NCI-H748 treated with DMSO at 0.1 percent for 48 hours (cell line): ENCODE measurements around the gene SLC17A9.
"Not testable (repeated sequence)": the region's sequence is repeated elsewhere in the genome, so short reads cannot be mapped to it uniquely, and the experiment has no call there.

Source experiments
- DNase-seq: peaks from one replicate; lab custom pipeline; 2025; lab: John Stamatoyannopoulos, UW

SLC17A9 gene

DNA sequence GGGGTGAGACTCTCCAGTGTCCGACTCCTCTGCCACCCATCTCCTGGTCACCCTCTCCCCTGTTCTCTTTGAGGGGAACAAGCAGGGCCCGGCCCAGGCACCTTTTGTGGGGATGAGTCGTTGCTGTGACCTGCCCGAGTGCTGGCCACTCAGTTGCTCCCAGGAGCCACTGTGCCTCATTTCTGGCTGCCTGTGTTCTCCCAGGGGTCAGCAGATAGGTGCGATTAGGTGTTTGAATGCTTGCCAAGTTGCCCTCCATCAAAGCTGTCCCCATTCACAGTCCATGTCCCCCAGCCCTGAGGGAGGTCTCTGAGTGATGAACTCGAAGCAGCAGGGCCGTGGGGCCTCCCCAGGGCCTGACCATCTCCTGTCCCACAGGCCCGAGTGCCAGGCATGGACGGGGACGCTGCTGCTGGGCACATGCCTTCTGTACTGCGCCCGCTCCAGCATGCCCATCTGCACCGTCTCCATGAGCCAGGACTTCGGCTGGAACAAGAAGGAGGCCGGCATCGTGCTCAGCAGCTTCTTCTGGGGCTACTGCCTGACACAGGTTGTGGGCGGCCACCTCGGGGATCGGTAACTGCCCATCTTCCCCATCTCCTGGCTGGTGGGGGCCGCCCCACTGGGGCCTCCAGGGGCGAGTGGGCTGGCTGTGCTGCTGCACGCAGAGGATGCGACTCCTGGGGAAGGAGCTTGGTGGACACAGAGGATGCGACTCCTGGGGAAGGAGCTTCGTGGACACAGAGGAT is 4.1 kb downstream of the SLC17A9 start:
- no peak for DNase-seq

- DNase-seq: no peak
These were observed 4.9 kb downstream of the SLC17A9 start for GRCh38 chr20:62957136-62958117.

DNA sequence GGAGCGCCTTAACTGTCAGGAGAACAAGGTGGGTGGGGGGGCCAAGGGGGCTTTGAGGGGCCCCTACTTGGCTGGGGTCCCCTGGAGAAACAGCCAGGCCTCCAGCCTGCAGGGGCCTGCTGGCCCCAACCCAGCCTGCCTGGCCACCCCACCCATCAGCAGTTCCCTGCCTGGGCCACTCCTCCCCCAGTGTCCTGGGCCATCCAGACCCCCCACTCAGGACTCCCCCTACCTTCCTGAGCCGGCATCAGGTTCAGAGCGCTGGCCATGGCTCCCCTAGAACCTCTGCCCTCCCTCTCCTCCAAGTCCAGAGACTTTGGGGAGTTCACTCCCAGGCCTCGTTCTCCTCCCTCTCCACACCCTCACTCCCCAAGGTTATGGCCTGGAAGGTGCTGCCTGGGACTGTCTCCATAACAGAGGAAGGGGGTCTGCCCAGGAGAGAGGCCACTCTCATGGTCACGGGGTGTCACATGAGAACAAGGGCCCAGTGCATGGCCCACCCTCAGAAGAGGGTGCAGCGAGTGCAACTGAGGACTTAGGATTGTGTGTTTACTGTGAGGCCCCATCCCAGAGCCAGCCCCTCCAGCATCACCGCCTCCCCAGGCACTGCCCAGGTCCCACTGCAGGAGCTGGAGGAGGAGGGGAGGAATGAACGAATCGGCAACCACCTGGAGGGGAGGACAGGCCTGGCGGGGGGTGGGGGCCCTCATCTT is 6.0 kb downstream of the SLC17A9 start:
- no peak for DNase-seq

DNA sequence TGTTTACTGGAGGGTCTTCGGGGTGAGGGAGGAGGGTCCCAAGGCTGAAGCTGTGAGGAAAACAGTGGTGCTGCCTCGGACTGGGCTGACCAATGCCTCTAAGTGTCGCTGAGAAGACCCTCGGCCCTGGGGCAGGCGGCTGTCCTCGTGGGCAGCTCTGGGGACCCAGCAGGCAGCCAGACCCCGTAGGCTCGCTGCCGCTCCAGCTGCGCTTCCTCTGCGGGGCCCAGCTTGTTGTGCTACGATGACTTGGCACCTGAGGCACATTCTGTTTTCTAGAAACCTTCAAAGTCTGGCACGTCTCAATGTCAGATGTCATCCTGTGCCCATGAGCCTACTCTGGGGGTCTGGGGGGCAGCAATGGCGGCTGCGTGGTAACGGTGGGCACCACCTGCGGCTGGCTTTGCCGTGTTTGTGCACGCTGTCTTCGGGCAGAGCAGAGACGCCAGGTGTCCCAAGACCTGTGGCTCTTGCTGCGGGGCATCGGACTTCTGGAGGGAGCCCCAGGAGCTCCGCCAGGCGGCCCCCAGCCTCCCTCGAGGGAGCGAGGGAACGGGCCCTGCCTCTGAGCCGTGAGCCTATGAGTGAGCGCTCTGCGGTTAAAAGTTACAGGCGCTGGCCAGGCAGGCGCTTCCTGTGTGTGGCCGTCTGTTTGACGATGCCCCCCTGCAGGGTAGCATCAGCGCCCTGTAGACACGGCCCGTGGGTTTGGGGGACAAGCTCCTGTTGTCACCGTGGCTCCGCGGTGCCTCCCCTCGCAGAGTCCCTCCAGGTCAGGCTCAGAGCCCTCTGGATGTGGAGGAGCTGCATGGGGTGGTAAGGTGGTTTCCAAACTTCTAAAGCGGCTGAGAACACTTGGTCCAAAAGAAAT is 6.8 kb downstream of the SLC17A9 start:
- no peak for DNase-seq

DNA sequence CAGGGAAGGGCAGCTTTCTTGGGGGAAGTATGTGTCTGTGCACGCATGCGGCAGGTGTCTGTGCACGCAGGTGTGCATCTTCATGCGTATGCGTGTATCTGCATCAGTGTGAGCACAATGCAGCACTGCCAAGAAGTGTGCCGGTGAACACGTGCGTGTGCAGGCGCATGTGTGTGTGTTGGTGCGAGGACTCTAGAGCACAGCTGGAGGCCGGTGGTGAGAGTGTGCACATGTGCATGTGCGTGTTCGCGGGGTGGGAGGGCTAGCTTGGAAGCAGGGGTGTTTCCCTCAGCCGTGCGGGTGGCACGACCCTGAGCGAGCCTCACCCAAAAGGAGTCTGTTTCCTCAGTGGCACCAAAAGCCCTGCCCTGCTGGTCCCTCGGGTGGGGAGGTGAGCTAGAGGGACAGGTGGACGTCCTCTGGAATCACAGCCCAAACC is 7.5 kb downstream of the SLC17A9 start:
- no peak for DNase-seq

DNA sequence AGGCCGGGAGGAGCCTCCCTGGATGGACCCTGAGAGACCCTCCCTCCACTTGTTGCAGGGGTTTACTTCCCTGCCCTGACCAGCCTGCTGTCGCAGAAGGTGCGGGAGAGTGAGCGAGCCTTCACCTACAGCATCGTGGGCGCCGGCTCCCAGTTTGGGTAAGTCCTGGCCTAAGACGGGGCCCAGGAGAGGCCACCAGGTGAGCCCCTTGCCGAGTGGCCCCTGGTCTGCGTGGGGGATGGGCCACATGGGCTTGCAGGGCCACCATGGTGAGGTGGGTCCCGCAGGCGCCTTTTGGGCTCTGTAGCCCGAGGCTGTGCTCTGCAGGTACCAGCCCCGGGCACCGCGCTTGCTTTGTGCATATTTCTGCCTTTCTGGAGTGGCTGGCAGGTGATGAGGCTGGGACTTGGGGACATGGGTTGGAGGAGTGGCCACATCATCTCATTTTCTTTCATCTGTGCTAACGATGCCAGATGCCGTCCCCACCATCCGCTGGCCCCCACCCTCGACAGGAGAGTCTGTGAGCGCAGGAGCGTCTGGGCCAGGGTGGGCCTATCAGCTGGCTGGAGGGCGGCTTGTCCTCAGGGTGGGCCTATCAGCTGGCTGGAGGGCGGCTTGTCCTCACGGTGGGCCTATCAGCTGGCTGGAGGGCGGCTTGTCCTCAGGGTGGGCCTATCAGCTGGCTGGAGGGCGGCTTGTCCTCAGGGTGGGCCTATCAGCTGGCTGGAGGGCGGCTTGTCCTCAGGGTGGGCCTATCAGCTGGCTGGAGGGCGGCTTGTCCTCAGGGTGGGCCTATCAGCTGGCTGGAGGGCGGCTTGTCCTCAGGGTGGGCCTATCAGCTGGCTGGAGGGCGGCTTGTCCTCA is 8.2 kb downstream of the SLC17A9 start:
- not testable (repeated sequence) for DNase-seq

GRCh38 chr20:62961310-62961783 is 8.8 kb downstream of the SLC17A9 start:
- no peak for DNase-seq

DNA sequence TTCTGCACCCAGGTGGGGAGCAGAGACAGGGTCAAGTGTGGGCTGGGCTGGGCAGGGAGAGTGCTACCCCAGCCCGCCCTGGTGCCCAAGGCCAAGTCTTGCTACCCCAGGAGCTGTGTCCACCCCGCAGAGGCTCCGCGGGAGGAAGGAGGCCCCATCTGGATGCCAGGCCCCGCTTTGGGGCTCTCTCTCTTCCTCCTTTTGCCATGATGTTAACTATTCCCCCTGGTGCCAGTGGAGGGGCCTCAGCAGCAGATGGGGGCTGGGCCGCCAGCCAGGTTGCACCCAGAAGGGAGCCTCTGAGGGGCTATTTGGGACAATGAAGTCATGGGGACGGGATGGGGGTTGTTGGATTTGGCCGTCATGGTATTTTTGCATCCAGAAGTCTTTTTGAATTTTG is 9.3 kb downstream of the SLC17A9 start:
- no peak for DNase-seq

DNA sequence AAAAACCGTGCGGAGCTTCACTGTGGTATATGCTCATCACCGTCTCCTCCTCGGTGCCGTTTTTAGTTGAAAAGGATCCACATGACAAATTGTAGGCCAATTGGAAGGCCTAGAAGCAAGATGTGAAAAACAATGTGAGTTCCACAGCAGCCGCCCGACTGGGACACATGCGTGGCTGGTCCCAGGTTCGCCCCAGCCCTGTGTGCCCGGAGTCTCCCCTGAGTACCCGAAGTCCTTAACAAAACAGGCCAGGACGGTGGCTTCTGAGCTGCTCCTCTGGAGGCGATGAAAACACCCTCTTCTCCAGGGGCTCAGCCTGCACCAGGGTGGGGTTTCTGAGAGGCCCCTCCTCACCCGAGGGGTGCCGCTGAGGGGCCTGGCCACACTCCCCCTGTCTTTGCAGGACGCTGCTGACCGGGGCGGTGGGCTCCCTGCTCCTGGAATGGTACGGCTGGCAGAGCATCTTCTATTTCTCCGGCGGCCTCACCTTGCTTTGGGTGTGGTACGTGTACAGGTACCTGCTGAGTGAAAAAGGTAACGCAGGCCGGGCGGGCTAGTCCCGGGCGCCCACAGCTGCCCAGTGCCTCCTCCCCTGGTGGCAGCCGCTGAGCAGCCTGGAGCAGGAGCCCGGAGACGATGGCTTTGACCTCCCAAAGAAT is 9.8 kb downstream of the SLC17A9 start:
- DNase-seq: no peak

DNA sequence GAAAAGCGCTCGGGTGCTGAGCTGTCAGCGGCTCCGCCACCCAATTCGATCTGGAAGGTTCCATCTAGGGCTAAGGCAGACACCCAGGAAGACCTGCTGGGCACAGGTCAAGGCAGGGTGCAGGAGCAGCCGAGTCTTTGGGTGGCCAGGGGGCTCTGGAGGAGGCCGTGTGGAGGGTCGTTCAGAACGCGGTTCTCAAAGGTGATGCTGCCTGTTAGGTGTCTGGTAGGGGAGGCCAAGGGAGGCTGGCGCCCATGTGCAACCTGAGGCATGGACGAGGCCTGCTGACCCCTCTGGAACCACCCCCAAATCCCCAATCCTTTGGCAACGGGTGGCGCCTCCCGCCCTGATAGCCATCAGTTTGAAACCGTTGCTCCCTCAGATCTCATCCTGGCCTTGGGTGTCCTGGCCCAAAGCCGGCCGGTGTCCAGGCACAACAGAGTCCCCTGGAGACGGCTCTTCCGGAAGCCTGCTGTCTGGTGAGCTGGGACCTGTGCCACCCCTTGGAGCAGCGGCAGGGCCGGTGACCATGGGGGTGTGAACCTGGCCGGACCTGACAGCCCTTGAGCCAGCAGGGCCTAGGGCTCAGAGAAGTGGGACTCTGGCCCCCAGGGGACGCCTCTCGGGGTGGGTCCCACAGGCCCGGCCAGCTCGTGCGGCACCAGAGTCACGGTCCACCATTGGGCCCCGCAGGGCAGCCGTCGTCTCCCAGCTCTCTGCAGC is 10.5 kb downstream of the SLC17A9 start:
- DNase-seq: no peak

DNA sequence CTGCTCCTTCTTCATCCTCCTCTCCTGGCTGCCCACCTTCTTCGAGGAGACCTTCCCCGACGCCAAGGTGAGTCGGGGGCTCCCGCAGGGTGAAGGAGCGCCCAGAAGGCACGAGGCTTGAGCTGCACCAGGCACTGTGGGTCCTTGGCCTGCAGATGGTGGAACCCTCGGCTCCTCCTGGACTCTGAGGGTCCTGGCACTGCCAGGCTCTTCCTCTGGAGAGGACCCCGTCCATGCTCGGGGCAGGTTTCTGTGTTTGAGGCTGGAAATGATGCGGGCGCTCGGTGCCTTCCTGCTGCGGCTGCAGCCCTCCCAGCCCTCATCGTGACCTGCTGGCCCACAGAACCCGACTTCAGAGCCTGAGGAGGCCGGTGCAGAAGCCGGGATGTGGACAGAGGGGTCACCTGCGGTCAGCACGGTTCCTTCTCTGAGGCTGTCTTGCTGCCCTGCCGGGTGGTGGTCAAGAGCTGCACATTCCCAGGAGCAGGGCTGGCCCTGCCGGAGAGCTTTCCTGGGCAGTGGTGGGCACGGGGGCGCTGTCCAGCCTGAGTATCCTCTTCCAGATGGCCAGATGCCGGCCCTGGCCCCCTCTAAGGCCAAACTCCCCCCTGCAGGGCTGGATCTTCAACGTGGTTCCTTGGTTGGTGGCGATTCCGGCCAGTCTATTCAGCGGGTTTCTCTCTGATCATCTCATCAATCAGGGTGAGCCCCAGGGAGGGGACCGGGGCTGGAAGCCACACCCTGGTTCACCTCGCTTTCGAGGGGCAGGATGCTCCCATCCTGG is 11.3 kb downstream of the SLC17A9 start:
- DNase-seq: no peak

- no peak for DNase-seq
These were observed 12.2 kb downstream of the SLC17A9 start for GRCh38 chr20:62964700-62965099.

- no peak for DNase-seq
These were observed 12.9 kb downstream of the SLC17A9 start for GRCh38 chr20:62965363-62965771.

DNA sequence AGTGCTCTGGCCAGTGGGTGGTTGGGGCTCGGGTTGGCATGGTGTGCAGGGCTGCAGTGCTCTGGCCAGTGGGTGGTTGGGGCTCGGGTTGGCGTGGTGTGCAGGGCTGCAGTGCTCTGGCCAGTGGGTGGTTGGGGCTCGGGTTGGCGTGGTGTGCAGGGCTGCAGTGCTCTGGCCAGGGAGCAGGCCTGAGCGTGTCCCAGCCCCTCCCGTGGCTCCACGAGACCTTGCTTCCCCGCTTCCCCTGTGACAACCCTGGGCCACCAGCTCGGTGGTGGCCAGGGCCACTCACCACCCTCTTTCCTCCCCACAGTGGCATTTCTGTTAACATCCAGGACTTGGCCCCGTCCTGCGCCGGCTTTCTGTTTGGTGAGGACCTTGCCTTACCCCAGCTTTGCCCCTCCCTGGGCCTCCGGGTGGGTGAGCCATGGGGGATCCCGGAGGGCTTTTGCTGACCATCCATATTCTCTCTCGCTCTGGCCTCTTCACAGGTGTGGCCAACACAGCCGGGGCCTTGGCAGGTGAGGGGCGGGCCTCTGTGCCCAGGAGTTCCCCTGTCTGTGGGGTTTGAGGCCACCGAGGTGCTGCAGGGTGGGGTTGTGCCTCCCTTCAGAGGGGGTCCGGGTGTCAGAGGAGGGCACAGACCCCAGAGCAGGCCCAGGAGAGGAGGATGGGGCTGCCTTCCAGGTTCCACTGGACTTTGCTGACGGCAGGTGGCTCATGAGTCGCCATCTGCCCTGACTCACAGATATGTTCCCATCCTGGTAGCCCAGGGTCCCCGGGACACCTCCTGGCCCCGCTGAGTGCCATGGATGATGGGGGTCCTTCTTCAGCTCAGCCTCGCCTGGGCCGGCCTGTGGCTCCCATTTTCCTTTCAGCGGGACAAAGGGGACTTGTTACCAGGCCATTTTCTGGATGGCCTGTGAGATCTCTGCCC is 14.0 kb downstream of the SLC17A9 start:
- DNase-seq: no peak

DNA sequence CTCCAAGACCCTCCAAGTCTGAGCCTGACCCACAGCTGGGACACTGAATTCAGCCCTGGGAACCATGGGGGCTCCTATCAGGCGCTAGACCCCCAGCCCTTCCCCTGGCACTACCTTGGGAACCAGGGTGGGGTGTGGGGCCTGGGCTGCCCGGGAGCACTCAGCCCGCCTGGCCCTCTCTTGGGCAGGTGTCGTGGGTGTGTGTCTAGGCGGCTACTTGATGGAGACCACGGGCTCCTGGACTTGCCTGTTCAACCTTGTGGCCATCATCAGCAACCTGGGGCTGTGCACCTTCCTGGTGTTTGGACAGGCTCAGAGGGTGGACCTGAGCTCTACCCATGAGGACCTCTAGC is 14.6 kb downstream of the SLC17A9 start:
- no peak for DNase-seq

DNA sequence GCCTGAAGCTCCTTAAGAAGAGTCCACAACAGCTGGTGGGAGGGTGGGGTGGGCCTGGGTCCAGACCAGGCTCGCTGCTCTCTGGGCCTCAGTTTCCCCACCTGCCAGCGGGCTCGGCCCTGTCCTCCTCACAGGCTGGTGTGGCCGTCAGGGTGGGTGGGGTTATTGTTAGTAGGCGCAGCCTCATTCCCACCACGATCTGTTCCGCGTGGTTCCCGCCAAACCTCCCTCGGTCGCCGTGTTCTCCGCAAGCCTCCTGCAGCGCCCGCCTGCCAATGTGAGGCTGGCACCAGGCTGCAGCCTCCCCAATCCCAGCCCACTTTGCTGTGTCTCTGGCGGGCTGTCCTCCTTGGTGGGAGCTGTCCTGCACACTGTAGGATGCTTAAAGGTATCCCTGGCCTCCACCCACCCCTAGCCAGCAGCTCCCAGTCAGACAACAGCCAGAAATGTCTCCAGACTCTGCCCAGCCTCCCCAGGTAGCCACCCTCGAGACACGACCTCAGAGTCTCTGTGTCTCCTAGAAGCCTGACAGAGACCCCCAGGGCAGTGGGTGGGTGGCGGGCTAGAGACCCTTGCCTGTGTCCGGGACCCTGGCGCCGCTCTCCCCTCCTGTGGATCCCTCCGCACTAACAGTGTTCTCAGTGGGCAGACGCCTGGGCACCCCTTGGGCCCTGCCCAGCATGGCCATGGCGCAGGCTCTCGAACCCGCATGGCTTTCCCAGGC is 15.3 kb downstream of the SLC17A9 start:
- no peak for DNase-seq
